HG03103 (cell line): ENCODE data around the gene SECTM1.
A peak's percentile ranks its signal among the peaks of the same experiment; 100 is the strongest.

Source experiments
- ATAC-seq: cut with Tn5 transposase; IDR thresholded peaks from one replicate; pipeline ENCODE4 v1.9.1; 2021; ENCODE audit warnings: low read depth; ENCODE audit not compliant: unreplicated experiment

SECTM1 gene

GRCh38 chr17:82301916-82302567, 31.5 kb downstream of the SECTM1 start:
- ATAC-seq, result no peak

DNA sequence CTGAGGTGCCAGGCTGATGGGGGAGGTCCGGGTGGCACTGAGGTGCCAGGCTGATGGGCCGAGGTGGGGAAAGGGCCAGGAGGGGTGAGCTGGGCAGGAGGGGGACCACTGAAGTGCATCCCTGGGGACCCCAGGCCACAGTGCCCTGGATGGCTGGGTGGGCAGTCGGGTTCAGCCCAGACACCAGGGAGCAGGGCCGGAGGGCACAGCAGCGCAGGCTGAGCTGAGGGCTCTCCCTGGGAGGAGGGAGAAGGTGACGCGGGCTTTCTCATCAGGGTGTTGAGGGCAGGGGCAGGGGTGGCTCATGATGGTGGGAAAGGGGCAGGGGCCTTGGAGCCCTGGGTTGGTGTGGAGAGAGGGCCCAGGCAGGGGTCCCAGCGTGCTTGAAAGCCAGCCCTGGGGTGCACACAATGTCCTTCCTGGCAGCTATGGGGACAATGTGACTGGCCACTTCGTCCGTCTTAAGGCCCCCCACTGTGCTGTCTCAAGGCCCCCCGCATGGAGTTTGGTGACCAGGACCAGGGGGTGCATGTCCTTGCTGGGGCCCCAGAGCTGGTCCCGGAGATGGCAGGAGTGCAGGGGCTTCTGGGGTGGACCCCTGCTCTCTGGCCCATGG, 32.2 kb downstream of the SECTM1 start:
- no peak for ATAC-seq

GRCh38 chr17:82300707-82301270, 32.8 kb downstream of the SECTM1 start:
- no peak for ATAC-seq

GRCh38 chr17:82300228-82300627, 33.3 kb downstream of the SECTM1 start:
- ATAC-seq, result no peak

DNA sequence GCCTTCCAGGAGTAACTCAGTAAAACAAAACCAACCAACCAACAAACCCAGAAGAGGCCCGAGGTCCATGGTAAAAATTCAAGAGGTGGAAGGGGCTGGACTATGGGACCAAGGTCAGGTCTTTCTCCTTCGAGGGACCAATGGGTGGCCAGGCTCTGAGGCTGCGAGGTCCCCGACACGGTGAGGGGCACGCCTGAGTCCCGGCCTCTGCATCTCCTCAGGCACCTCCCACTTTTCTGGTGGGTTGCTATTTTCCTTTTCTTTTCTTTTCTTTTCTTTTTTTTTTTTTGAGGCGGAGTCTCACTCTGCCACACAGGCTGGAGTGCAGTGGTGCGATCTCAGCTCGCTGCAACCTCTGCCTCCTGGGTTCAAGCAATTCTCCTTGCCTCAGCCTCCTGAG, 34.1 kb downstream of the SECTM1 start:
- no peak for ATAC-seq

DNA sequence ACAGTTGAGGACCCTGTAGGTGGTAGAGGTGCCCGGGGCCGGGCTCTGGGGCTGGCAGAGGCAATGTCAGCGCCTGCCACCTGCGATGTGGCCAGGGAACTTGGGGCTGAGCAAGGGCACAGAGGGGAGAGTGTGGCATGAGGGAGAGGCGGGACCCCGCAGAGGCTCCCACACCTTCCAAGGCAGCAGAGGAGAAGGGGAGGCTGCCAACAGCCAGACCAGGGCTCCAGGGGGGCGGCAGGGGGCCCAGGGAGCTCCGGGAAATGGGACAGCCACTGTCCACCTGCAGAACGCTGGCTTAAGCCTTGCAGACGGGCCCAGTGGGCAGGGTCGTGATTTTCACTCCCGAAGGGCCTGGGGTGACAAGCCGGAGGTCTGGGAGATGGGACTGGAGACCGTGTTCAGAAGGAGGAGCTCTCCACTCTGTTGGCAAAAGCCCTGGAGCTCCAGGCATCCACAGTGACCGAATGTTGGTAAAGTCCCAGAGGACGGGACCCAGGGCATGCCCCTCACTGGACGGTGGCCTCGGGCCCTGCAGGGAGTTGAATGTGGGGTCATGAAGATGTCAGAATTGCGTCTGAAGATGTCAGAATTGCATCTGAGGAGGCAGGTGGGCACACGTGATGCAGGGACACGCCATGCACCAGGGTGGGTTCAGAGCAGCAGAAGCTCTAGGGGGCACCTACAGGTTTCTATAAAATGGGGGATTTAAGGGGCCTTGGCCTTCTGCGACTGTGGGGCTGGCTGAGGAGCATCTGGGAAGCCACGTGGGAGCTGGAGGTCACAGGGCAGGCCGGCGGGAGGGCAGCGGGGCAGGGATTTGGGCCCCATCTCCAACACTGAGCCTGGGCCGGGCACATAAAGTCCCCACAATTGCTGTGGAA, 34.8 kb downstream of the SECTM1 start:
- ATAC-seq, result no peak

- peak; percentile 44 for ATAC-seq
These were observed 35.6 kb downstream of the SECTM1 start for GRCh38 chr17:82297714-82298537.

DNA sequence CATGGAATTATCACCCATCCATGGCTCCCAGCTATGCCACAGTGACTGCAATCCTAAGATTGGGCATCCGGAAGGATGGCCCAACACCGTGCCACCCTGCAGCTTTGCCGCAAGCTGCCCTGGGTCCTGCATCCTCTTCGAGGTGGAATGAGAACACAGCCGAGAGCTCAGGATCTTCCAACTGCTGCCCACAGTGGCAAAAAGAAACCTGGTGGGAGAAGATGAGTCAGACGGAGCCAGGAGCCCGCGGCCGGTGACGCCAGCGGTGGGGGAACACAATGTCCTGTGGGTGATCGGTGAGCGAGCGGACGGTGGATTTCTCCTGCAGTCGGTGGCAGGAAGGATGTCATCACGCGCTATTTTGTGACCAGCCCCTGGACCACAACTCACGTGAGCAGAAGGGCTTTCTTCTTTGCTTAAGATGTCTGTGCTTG, 36.3 kb downstream of the SECTM1 start:
- ATAC-seq, result no peak

DNA sequence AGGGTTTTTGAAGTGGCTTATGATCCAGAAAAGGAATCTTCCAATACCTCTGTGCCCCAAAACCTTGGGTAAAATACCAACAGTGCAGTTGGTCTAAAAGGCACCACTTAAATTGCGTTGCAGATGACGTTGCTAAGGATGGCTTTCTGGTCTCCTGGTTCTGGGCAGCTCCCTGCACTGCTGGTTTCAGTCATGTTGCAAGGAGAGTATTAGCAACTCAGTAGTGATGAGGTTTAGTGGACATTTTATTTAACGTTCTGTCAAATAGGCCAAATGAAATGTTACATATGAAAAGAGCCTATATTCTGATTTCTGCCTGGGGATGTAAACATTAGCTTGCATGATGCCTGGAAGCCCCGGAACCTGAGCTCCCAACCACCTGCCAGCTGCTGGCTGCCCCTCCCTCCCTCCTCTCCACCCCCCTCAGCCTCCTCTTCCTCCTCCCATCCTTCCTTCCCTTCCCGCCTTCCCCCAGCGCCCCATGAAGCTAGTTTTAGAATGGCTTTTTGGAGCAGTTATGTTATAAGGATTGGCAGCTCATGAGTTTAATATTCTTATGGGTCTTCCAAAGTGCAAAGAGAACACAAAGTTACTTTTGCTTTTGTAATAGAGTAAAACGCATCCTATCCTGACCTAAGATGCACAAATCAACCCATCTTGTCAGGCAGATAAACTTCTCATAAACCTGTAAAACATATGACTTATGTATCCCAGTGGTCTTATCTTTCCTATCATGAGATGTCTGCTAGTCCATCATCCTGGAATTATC, 36.9 kb downstream of the SECTM1 start:
- ATAC-seq, result no peak

- ATAC-seq, result no peak
These were observed 38.1 kb downstream of the SECTM1 start for GRCh38 chr17:82295472-82295814.

DNA sequence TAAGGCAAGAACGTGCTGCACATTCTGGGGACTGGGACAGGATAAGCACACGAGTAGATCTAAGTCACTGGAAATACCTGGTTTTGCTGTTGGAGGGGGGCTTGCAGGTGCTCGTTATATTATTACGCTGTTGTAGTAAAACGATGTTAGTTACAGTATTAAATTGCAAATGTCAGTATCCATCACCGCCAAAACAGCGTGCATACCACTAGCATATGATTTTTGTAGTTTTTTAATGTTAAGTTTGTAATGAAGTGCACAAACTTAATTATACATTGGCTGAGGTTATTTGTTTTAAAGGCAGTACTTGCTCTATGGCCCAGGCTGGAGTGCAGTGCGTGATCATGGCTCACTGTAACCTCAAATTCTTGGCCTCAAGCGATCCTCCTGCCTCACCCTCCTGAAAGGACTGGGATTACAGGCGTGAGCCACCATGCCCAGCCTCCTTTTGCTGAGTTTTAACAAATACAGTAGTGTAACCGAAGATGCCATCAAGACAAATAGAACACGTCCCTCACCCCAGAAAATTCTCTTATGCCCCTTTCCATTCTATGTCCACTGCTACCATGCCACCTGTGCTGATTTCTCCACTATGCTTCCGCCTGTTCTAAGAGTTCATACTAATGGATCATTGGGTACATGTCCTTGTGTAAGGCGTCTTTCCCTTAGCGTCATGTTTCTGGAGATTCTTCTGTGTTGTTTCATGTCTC, 39.3 kb downstream of the SECTM1 start:
- no peak for ATAC-seq

DNA sequence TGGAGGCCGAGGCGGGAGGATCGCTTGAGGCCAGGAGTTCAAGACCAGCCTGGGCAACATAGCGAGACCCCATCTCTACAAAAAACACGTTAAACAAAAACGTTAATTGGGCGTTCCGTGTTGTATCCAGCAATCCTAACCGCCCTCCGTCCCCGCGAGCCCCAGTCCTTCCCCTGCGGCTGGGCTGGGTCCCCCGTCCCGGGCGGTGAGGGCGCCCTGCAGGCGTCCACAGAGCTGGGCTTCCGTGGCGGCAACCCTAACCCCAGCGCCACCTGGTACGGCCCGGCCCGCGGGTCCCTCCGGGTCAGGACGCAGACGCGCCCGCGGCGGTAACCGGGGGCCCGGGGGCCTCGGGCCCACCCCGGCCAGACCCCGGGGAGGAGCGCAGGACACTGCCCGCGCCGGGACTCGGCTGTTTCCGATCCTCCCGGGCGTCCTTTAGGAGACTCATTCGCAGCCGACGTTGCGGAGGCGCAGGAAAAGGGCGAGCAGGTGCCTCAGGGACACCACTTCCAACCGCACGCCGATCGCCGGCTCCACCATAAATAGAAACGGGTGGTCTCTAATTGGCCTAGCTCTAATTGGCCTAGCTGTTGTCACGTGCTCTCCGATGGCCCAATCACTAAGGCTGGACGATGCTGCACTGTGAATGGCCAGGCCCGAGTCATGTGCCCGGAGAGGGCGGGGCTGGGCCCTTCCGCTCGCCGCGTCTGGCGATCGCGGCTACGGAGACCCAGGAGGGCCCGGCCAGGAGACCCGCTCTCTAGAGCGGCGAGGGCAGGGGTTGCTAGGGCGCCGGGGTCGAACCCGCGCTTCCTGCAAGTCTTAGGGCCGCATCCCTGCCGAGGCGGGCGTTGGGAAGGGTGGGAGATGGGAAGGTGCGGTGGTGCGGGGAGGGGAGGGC, 41.1 kb downstream of the SECTM1 start:
- peak; percentile 95 for ATAC-seq

GRCh38 chr17:82291582-82292250, 41.9 kb downstream of the SECTM1 start:
- no peak for ATAC-seq

DNA sequence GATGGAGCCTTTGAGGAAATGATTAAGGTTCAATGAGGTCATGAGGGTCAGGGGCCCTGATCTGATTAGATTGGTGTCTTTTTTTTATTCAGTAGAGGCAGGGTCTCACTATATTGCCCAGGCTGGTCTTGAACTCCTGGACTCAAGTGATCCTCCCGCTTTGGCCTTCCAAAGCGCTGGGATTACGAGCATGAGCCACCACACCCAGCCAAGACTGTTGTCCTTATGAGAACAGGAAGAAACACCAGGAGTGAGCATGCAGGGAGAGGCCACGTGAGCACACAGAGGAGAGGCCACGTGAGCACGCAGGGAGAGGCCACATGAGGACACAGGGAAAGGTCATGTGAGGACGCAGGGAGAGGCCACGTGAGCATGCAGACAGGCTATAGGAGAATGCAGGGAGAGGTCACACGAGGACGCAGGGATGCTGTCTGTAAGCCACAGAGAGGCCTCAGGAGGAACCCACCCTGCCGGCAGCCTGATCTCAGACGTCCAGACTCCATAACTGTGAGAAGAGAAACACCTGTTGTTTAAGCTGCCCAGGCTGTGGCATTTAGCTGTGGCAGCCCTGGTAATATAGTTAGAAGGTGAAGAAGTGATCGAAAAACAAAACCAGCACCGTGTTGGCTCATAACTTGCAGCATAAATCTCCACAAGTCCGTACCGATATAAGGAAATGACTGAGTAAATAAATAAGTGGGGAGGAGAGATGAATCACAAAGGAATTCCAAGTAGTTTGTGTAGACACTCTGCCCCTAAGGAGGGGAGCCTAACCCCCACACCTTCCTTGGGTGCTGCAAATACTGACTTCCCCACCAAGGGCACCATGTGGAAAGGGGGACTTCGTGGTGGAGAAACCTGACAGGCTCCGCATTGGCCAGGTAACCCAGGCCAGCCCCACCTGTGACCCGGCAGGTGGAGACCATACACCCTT, 45.4 kb downstream of the SECTM1 start:
- no peak for ATAC-seq

GRCh38 chr17:82287013-82287867, 46.3 kb downstream of the SECTM1 start:
- ATAC-seq, result no peak

DNA sequence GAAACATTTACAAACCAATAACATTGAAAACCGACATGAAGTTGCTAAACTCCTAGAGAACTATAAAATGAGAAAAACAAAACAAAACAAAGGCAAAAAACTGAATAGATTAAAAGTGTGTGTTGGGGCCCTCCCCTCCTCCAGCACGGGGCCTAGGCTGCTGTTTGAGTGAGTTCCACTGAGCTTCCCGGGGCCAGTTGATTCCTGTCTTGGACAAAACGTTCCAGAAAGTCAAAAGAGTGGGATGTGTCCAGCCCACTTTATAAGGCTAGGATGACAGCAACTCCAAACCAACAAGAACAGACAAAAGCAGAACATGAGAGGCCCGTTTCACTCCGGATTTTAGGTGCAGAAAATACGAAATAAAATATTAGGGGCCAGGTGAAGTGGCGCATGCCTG, 48.4 kb downstream of the SECTM1 start:
- no peak for ATAC-seq
